ENCODE measurements around the gene PTPRG. TPM values are rescaled to one million over a fixed set of nuclear protein-coding genes. Genes with fewer than 3 reads are reported as not detected.

The PTPRG gene
- total RNA-seq, 1 experiment from 2014 or later: 32.1 TPM

DNA sequence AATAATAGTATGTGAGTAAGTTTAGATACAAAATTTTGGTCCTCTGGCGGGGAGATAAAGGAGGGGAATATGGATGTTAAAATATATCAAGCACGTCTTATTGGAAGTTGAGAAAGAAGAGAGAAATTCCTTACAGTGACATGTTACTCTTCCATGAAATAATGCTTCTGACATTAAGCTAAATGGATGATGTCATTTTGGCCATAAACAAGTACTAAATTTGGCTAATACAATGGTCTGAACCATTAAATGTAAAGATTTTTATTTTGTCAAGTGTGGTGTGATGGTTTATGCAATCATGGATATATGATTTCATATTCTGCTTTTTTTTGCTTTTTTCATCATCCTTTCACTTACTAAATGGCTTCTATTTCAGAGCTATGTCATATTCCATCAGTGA is 406.6 kb downstream of the PTPRG start:
- peaks cover 2 to 31% of the 10 kb centered on the region in 2 experiments for H3K4me1 ChIP-seq (ENCODE audit: control insufficient read depth in 1 of 2, insufficient read depth in 2 of 2, low read length in 2 of 2)
- intact Hi-C loops (cut with micrococcal nuclease): no loop called here
- no peak overlapping the region for H3K4me2 ChIP-seq (ENCODE audit: low read length)
- BruUV-seq (replicated peaks): no TSS peak
- H3K36me3 ChIP-seq (ENCODE audit: control insufficient read depth in 1 of 2, insufficient read depth in 2 of 2, low read length in 2 of 2): no peaks in the 10 kb centered on the region
- H3K79me2 ChIP-seq (ENCODE audit: insufficient read depth, low read length): no peaks in the 10 kb centered on the region
- no peaks in the 10 kb centered on the region for H4K20me1 ChIP-seq (ENCODE audit: insufficient read depth)
- no peak overlapping the region for H3K9ac ChIP-seq (ENCODE audit: low read length)
- ATAC-seq (no peak), DNase-seq (ENCODE audit: low read depth, low spot score) (no peak)
- H2AFZ ChIP-seq (ENCODE audit: low read depth, low read length, poor library complexity, severe bottlenecking): no peak overlapping the region
- ChIA-PET RAD21 (ENCODE audit: low non-redundant PET in 1 of 2, low total read pairs in 2 of 2, uncharacterized antibody in 2 of 2, unreplicated experiment in 2 of 2) (no interaction called here), POLR2A (no interaction called here), CTCF (no interaction called here)
- H3K27me3 ChIP-seq (ENCODE audit: insufficient read depth, low read length): no peaks in the 10 kb centered on the region
- no peaks in the 10 kb centered on the region for H3K9me3 ChIP-seq (ENCODE audit: control insufficient read depth in 1 of 2, insufficient read depth in 1 of 2, low read depth in 1 of 2, low read length in 2 of 2)
- TF ChIP-seq EZH2phosphoT487 (IDR thresholded peaks at IDR 0.05; ENCODE audit: borderline replicate concordance) (no peak), ELF1 (IDR thresholded peaks at IDR 0.05; ENCODE audit: borderline replicate concordance, low read depth) (no peak), FOSL1 (IDR thresholded peaks at IDR 0.05; ENCODE audit: low read depth) (no peak), SRF (IDR thresholded peaks at IDR 0.05; ENCODE audit: low read depth) (no peak), CEBPB (IDR thresholded peaks at IDR 0.05; ENCODE audit: low read depth) (no peak), YY1 (IDR thresholded peaks at IDR 0.05; ENCODE audit: extremely low read depth, insufficient replicate concordance, low read depth, low read length) (no peak), ZNF274 (IDR thresholded peaks at IDR 0.05; ENCODE audit: low read depth, low read length) (no peak), JUND (IDR thresholded peaks at IDR 0.05) (no peak), ZFX (IDR thresholded peaks at IDR 0.05) (no peak), TCF7L2 (IDR thresholded peaks at IDR 0.05; ENCODE audit: borderline replicate concordance, extremely low read depth, insufficient read depth, insufficient read length) (no peak), SIN3A (IDR thresholded peaks at IDR 0.05; ENCODE audit: low read depth) (no peak), MAX (IDR thresholded peaks at IDR 0.05) (no peak), SP1 (IDR thresholded peaks at IDR 0.05; ENCODE audit: low read depth) (no peak)
- TF ChIP-seq, protein P1, sequence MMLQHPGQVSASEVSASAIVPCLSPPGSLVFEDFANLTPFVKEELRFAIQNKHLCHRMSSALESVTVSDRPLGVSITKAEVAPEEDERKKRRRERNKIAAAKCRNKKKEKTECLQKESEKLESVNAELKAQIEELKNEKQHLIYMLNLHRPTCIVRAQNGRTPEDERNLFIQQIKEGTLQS (IDR thresholded peaks at IDR 0.05): no peak
- no peak overlapping the region for H3K4me3 ChIP-seq (replicated peaks in 1 of 2; ENCODE audit: low read depth in 1 of 2, low read length in 2 of 2)
- H3K9me2 ChIP-seq (ENCODE audit: insufficient read depth): no peaks in the 10 kb centered on the region
- H3K27ac ChIP-seq (ENCODE audit: low read depth, low read length): no peak overlapping the region
